Stimulated activated CD8-positive, alpha-beta memory T cell treated with anti-CD3 and anti-CD28 coated beads, Interleukin-7, amount 100 ng/mL, for 48 hours (primary cell): ENCODE data around the gene RETN.

ENCODE experiments used
- DNase-seq, 2 donors: peaks; one replicate each; pipeline ENCODE4 v3.0.0-alpha.2; 2020; ENCODE audit warnings: low read depth in 1 of 2; ENCODE audit errors: extremely low read depth in 1 of 2

The RETN gene

GRCh38 chr19:7668842-7669241 lies at the start of gene RETN:
Gene RETN, plus strand, starts transcription at chr19:7669049. Its CDS starts 278 bp downstream, at chr19:7669327.
- no peak for DNase-seq

GRCh38 chr19:7619671-7620441 lies 49.0 kb upstream of the RETN start:
- DNase-seq = no peak

GRCh38 chr19:7620442-7621412 lies 48.1 kb upstream of the RETN start:
- no peak for DNase-seq

GRCh38 chr19:7622933-7623685 lies 45.7 kb upstream of the RETN start:
- DNase-seq = no peak

GRCh38 chr19:7623725-7624603 lies 44.9 kb upstream of the RETN start:
- no peak for DNase-seq

- DNase-seq = no peak
Measured at GRCh38 chr19:7624810-7625209, 44.0 kb upstream of the RETN start.

GRCh38 chr19:7625763-7626372 lies 43.0 kb upstream of the RETN start:
- no peak for DNase-seq

GRCh38 chr19:7627166-7627565 lies 41.7 kb upstream of the RETN start:
- DNase-seq = no peak

- DNase-seq = no peak
Measured at GRCh38 chr19:7628589-7629311, 40.1 kb upstream of the RETN start.

- DNase-seq = peak; percentile 83 to 92
Measured at GRCh38 chr19:7629347-7630054, 39.3 kb upstream of the RETN start, which contains the start of the genes PET100 and XAB2. Gene PET100, plus strand, starts transcription at chr19:7629793. Its CDS starts 41 bp downstream, at chr19:7629834. Gene XAB2, minus strand, starts transcription at chr19:7629545. Its CDS starts 18 bp downstream, at chr19:7629527.

GRCh38 chr19:7631577-7631976 lies 37.3 kb upstream of the RETN start:
- DNase-seq = no peak

- DNase-seq = no peak
Measured at GRCh38 chr19:7632340-7633203, 36.3 kb upstream of the RETN start.

- no peak for DNase-seq
Measured at GRCh38 chr19:7633698-7634097, 35.2 kb upstream of the RETN start, which contains the start of gene PCP2. Gene PCP2, minus strand, starts transcription at chr19:7633719. Its CDS starts 262 bp downstream, at chr19:7633457.

GRCh38 chr19:7635670-7636069 lies 33.2 kb upstream of the RETN start:
- no peak for DNase-seq

- no peak for DNase-seq
Measured at GRCh38 chr19:7636317-7636690, 32.5 kb upstream of the RETN start.

GRCh38 chr19:7636691-7637373 lies 32.0 kb upstream of the RETN start, which contains the start of gene STXBP2:
Gene STXBP2, plus strand, starts transcription at chr19:7637110. Its CDS starts 40 bp downstream, at chr19:7637150.
- peak; percentile 73 to 79 for DNase-seq
